Renal pelvis (tissue), 4 donors: ENCODE results near the gene OMA1. TPM values are rescaled to one million over a fixed set of nuclear protein-coding genes. Genes with fewer than 3 reads are reported as not detected.
A peak's percentile ranks its signal among the peaks of the same experiment; 100 is the strongest.
"Not testable (repeated sequence)": the region's sequence is repeated elsewhere in the genome, so short reads cannot be mapped to it uniquely, and the experiment has no call there.

ENCODE experiments used
- DNase-seq: peaks from one replicate; pipeline ENCODE4 v3.0.0-alpha.2; 2013
- polyA plus RNA-seq, 3 donors: library from polyadenylated mRNA; unstranded; fragments of 120-200 nt; gene quantifications; one replicate each; pipeline ENCODE4 v1.2.1, GENCODE V29; 2013; ENCODE audit not compliant: insufficient read length in 3 of 3

The OMA1 gene
- polyA plus RNA-seq, 3 donors: 33.8 to 35.8 (median 35.3) TPM

- DNase-seq: no peak
Measured at GRCh38 chr1:58574816-58575215, 28.3 kb upstream of the OMA1 start.

DNA sequence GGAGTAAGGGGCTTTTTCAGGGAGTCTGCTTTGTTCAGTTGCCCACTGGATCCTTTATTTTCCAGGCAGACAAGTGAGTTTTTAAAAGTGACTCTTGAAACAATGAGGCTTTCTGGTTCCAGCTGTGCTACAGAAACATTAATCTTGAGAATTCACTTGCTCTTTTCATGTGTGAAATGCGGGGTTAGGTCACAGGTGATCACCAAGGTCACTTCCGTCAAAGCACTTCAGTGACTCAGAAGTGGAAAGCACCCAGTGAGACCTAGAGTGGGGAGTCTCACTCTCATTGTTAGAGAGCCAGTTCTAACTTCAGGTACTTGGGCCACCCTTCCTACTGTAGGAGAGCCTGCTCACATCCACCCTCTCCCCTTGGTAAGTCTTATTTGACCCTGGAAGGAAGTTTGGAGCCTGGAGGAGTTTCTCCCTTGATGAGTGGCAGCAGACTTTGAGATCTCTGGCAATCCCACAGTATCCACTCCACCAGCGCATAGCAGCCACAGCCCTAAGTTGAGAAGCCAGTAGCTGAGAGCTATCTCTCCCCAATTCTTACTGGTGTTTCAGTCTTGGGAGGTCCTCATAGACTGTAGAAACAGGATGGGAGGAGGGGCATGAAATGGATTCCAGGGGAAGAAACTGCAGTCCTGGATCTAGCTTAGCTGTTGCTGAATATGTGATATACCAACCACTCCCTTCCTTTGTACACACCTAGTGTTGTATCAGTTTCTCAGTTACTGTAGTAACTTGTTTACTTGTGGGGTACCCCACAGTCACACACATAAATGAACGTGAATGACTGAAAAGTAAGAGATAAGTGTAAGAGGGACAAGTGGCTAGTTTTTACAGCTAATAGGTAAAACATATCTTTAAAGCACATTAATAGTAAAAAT is 27.4 kb upstream of the OMA1 start:
- no peak for DNase-seq

DNA sequence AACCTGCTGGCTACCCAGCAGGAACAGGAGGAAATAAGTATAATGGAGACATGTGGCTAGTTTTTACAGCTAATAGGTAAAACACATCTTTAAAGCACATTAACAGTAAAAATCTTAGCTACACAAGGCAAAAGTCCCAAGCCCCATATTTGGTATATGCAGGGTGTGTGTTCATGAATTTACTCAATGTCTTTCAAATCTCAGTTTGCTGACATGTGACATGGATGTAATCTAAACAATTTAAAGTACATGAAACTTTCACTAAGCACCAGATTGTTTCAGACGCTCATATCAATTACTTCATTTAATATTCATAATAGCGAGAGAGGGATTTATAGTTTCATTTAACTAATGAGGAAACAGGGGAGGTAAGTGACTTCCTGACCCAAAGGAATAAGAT is 26.6 kb upstream of the OMA1 start:
- no peak for DNase-seq

- peak; percentile 38 for DNase-seq
Measured at GRCh38 chr1:58572690-58573089, 26.2 kb upstream of the OMA1 start.

DNA sequence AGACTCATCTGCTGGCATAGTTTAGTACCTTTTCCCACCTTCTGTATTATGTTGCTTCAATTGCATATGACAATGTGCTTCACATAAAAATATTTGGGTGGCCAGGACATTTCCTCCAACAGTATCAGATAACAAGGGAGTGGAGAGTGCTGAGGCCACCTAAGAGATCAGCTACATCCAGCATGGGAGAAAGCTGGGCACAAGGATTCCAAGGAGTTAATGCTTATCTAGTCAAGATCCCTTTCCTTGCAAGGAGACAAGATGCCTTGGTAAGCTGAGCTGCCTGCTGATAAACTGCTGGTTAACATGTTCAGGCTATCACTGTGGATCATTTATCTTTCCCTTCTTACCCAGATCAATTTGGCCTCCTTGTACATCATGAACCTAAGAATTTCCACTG is 25.1 kb upstream of the OMA1 start:
- no peak for DNase-seq

DNA sequence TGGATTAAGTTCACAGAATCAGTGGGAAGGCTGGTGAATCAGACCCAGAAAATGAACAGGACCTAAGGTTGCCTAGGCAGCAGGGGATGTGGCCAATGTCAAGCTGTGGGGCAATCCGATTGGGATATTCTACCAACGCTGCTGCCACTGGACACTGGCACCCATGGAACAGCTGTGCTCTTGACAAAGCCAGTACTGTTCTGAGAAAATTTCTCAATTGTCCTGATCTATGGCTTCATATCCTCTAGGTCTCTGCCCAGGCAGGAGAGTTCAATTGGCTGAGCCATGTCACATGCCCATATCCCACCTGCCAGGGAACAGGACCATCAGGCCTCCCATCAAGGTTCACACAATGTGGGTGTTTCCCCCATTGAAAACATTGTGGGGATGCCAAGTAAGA is 24.3 kb upstream of the OMA1 start:
- no peak for DNase-seq

DNA sequence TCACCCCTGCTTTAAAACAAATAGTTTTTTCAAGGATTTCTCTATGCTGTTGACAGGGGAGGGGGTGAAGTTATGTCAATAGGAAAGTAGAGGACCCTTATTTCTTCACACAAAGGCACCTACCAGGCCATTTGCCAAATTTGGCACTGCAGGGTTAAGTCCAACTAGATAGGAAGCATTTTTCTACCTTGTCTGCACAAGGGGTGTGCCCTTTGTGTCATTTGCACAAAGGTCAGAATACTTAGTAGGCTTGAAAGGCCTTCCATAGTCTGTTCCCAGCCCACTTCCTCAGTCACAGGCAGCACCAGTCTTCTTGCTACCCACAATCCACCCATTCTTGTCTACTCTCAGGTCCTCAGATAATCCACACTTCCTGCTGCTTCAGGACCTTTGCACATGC is 23.6 kb upstream of the OMA1 start:
- no peak for DNase-seq

- DNase-seq: no peak
Measured at GRCh38 chr1:58568911-58569310, 22.4 kb upstream of the OMA1 start.

- no peak for DNase-seq
Measured at GRCh38 chr1:58568271-58568860, 21.8 kb upstream of the OMA1 start.

DNA sequence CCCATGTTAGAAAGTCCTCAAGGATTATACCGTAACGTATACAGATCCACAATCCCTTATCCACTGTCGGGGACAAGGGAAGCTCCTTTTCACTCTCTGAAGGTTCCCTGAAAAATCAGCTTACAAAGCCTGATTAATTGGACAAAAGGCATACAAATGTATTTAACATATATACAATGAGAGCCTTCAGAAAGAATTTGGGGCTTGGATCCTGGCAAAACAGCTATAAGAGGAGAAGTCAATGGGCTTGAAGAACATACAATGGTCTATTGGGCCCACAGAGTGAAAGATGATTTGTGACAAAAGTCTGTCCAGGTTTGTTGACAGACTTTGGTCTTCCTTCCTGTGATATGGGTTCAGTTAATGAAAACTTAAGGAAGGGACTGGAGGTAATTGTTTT is 19.8 kb upstream of the OMA1 start:
- no peak for DNase-seq

DNA sequence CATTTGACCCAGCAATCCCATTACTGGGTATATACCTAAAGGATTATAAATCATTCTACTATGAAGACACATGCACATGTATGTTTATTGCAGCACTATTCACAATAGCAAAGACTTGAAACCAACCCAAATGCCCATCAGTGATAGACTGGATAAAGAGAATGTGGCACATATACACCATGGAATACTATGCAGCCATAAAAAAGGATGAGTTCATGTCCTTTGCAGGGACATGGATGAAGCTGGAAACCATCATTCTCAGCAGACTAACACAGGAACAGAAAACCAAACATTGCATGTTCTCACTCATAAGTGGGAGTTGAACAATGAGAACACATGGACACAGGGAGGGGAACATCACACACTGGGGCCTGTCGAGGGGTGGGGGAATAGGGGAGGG is 17.2 kb upstream of the OMA1 start:
- not testable (repeated sequence) for DNase-seq

- no peak for DNase-seq
Measured at GRCh38 chr1:58561633-58562032, 15.1 kb upstream of the OMA1 start.

DNA sequence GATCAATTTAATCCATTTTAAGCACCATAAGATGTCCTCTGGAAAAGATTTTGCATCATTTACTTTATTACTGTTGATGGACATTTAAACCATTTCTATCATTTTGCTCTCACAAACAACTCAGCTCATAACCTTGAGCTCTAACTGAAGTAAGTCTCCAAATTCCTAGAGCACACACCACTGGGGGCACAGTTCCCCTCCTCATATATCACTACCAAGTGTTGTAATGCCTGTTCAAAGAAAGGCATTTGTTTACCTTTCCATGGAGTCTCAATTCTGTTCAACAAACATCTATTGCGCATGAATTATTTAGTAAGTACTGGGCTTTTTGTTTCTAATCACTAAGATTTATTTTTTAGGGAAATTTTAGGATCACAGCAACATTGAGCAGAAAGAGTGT is 8.9 kb upstream of the OMA1 start:
- DNase-seq: no peak

- no peak for DNase-seq
Measured at GRCh38 chr1:58551186-58552140, 4.9 kb upstream of the OMA1 start.

DNA sequence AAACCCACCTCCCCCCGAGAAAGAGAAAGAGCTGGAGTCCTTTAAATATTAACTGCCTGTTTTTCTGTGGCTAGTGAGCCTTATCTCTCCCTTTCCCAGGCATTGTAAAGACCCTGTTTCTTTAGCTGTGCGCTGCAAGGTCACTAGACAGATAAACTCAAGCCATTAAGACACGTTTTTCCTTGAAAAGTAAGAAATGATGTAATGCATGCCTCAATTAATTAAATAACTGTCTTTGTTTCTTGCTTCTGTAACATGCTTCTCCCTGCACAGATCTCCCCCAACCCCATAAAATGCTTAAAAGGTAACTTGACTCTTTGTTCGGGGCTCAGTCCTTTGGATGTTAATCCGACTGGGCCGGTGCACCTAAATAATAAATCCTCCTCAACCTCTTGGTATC is 2.8 kb upstream of the OMA1 start:
- peak; percentile 26 for DNase-seq

- no peak for DNase-seq
Measured at GRCh38 chr1:58548371-58548770, 1.8 kb upstream of the OMA1 start.

- DNase-seq: peak; percentile 69
Measured at GRCh38 chr1:58545591-58546519, 671 bp downstream of the OMA1 start.

- DNase-seq: no peak
Measured at GRCh38 chr1:58543260-58543659, 3.3 kb downstream of the OMA1 start.

GRCh38 chr1:58539553-58539952 is 7.0 kb downstream of the OMA1 start:
- no peak for DNase-seq

- DNase-seq: no peak
Measured at GRCh38 chr1:58538821-58539220, 7.7 kb downstream of the OMA1 start.

DNA sequence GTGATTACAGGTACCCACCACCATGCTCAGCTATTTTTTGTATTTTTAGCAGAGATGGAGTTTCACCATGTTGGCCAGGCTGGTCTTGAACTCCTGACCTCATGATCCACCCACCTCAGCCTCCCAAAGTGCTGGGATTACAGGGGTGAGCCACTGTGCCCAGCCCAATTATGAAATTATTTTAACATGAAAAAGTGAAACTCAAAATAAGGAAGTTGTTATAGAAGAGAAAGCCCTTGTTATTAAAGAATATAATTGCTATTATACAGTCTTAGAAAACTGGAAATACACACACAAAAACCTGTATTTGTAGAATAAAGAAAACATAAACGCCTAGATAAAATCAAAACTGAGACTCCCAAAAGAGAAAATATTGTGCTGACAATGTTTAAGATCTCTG is 14.7 kb downstream of the OMA1 start:
- DNase-seq: not testable (repeated sequence)
